Stimulated activated CD8-positive, alpha-beta memory T cell treated with anti-CD3 and anti-CD28 coated beads, Interleukin-7, amount 100 ng/mL, for 4 hours (primary cell): ENCODE measurements around the gene MPPE1.
"Not testable (repeated sequence)": the region's sequence is repeated elsewhere in the genome, so short reads cannot be mapped to it uniquely, and the experiment has no call there.

Experiments
- DNase-seq, 2 donors: peaks; one replicate each; pipeline ENCODE4 v3.0.0-alpha.2; 2020; ENCODE audit warnings: low read depth in 2 of 2

Gene MPPE1, protein sequence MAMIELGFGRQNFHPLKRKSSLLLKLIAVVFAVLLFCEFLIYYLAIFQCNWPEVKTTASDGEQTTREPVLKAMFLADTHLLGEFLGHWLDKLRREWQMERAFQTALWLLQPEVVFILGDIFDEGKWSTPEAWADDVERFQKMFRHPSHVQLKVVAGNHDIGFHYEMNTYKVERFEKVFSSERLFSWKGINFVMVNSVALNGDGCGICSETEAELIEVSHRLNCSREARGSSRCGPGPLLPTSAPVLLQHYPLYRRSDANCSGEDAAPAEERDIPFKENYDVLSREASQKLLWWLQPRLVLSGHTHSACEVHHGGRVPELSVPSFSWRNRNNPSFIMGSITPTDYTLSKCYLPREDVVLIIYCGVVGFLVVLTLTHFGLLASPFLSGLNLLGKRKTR

DNA sequence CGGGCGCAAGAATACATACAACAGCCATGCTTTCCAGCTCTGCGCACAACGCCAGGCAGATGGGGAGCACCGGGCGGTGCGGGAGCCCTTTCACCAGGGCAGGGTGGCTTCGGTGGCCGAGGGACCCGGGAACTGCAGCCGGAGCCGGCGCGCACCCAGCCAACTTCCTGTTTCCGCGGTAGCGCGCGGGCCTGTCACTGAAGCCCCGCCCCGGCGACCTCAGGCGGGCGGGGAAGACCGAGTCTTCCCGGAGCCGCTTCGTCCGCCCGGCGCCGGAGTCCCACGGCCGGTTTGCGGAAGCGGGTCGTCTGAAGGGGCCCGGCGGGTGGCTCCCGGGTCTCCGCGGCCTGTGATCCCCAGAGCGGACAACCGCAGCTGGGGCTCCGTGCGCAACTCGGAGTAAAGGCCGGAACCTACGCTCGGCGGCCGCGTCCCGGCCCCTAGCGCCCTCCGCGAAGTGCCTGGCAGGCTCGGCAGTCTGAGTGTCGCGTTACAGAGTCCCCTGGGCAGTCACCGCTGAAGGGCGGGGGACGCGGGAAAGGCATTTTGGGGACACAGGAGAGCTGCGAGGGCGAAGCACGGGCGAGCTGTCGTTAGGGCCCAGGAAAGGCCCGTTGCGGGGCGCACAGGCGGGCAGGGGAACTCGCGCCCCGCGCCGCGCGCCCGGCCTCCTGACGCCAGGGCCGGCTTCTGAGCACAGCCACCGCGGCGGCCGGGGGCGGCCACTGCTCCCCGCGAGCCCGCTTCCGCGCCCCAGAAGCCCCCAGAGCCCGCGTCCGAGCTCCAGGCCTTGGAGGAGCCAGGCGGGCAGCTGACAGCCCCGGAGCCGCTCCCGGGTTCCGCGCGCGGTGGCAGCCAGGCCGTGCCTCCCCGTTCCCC, at the start of gene MPPE1:
TSS of gene MPPE1 (minus strand) at position 136 of the 879 bp plus-strand sequence. CDS start 11,053 bp downstream, outside the sequence.
- DNase-seq, result peak; percentile 61 to 83

- no peak for DNase-seq
Observed at GRCh38 chr18:11957636-11958035, 49.5 kb upstream of the MPPE1 start.

- no peak for DNase-seq
Observed at GRCh38 chr18:11956371-11957308, 48.5 kb upstream of the MPPE1 start.

- DNase-seq, result no peak
Observed at GRCh38 chr18:11955239-11956029, 47.3 kb upstream of the MPPE1 start.

DNA sequence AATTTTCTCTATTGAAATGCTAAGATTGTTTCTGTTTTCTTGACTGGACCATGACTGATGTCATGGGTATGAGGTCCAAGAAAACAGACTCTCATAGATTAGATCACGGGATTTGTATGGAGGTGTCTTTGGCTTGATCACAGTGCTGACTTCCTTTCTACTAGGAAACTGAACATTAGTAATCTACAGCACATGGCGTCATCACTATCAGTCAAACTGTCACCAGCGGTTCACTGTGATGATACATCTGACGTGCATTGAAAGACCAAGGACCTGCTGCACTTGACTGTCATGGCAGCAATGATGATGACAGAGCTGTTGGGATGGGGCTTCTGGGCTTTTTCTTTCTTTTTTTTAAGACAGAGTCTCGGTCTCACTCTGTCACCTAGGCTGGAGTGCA, 45.0 kb upstream of the MPPE1 start:
- no peak for DNase-seq

GRCh38 chr18:11951390-11951851, 43.3 kb upstream of the MPPE1 start:
- DNase-seq, result no peak

DNA sequence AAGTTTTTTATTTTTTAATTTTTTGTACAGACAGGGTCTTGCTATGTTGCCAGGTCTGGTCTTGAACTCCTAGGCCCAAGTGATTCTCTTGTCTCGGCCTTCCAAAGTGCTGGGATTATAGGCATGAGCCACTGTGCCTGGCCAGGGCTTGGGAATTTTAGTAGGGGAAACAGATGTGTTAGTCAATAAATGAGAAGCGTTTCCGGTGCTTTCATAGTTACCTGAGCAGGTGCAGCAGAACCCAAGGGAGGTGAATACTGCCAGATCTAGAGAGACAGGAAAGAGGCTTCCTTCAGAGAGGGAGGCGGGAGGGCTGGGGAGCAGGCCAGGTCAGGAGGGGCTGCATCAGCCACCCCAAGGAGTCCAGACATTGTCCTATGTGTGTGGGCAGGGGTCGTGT, 42.7 kb upstream of the MPPE1 start:
- DNase-seq, result no peak

DNA sequence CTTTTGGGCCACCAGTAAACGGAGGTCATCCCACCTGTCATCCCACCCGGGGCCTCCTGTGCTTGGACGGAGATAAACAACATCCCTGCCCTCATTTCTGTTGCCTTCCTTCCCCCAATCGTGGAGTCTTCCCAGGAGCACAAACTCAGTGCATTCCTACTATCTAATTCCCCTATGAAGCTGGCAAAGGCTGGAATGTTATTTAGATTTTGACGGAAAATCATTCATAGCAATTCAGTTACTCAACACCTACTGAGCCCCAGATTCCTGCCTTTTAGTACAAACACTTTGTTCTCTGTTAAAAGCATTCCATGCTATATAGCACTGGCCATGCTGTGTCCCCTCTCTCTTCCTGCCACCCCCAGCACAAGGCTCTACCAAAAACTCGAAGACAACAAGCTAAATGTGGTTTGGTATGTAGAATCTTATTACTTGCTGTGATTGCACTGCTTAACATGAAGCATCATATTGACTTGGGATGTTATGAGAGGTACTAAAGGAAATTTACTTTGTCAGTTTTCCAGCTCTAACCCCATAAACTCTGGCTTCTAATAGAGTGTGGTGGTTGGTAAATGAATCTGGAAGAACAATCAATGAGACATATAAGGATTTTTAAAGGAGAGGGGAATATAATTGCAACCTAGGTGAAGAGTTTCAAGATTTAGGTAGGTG, 40.9 kb upstream of the MPPE1 start:
- no peak for DNase-seq

- peak; percentile 50 to 52 for DNase-seq
Observed at GRCh38 chr18:11947214-11948191, 39.4 kb upstream of the MPPE1 start.

DNA sequence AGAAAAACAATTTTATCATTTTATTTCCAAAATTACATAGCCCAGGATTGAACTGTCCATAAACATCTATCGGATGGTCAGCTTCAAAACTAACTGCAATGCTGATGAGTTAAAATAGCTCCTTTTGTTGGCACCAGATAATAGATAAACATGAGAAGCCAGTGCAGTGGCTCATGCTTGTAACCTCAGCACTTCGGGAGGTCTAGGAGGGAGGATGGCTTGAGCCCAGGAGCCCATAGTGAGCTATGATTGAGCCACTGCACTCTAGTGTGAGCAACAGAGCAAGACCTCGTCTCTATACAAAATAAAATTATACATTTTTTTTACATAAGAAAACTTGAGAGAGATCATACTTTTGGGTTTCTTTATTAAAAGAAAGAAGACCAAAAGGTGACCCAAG, 38.6 kb upstream of the MPPE1 start:
- DNase-seq, result no peak

DNA sequence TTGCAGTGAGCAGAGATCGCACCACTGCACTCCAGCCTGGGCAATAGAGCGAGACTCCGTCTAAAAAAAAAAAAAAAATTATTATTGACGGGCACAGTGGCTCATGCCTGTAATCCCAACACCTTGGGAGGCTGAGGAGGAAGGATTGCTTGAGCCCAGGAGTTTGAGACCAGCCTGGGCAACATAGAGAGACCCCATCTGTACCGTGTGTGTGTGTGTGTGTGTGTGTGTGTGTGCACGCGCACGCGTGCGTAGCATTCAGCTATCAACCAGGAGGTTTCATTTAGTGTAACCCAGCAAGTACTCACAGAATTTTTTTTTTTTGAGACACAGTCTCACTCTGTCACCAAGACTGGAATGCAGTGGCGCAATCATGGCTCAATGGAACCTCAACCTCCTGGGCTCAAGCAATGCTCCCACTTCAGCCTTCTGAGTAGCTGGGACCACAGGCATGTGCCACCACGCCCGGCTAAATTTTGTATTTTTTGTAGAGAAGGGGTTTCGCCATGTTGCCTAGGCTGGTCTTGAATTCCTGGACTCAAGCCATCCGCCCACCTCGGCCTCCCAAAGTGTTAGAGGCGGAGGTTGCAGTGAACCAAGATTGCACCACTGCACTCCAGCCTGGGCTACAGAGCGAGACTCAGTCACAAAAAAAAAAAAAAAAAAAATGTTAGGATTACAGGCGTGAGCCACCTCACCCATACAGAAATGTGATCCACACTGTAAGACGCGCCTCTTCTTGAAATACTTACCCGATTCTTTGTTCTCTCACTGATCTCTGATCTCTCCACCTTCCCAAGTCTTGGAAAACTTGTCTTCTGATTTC, 37.9 kb upstream of the MPPE1 start:
- DNase-seq, result not testable (repeated sequence)

GRCh38 chr18:11944786-11945185, 36.7 kb upstream of the MPPE1 start:
- no peak for DNase-seq

GRCh38 chr18:11944252-11944651, 36.1 kb upstream of the MPPE1 start:
- DNase-seq, result no peak

DNA sequence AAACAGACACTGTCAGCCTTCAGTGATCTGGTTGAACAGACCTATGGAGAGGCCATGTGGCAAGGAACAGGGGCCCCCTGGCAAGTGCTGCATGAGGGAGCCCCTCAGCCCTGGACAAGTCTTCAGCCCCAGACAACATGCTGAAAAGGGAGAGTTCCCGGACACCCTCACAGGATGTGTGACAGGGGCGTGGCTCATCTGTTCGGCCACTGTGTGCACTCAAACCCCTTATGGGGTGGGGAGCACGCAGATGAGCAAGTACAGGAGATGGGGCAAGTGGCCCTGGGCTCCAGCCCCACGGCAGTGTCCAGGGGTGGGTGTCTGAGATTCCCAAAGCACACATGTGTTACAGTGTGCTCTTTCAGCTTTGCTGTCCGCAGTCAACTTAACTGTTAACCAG, 35.4 kb upstream of the MPPE1 start:
- DNase-seq, result no peak

DNA sequence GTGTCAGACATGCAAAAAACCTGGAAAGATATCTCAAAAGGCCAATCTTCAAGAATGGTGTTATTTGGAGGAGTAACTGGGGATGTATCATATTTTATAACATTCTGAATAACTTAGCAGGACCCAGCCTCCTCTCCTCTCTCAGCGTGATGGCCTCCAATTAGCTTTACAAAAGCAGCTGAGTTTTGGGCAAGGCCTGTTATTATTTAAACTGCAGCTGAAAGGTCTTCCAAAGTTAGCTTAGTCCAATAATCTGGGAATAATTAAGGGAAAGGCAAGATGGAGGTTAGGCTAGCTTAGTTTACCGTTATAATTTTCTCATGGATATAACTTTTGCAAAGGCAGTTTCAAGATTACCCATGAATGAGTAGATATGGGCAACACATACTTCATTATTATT, 32.8 kb upstream of the MPPE1 start:
- no peak for DNase-seq

- DNase-seq, result peak; percentile 42 to 56
Observed at GRCh38 chr18:11937874-11938478, 29.9 kb upstream of the MPPE1 start.

DNA sequence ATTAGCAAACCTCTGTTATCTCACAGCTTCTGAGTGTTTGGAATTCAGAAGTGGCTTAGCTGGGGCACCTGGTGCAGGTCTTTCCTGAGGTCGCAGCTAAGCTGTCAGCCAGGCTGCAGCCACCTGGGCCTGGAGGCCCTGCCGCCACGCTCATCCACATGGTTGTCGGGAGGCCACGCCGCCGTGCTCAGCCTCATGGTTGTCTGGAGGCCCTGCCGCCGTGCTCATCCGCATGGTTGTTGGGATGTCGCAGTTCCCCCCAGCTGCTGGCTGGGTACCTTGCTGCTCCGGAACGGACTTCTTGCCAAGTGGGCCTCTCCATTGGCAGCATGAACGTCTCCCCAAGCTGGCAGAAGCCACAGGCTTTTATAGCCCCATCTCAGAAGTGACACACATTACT, 24.3 kb upstream of the MPPE1 start:
- DNase-seq, result no peak

GRCh38 chr18:11927497-11927896, 19.4 kb upstream of the MPPE1 start:
- no peak for DNase-seq
